Fibroblast of the aortic adventitia (primary cell): ENCODE data around the gene SLC35F3. TPM values are rescaled to one million over a fixed set of nuclear protein-coding genes. Genes with fewer than 3 reads are reported as not detected.
"Not testable (repeated sequence)": the region's sequence is repeated elsewhere in the genome, so short reads cannot be mapped to it uniquely, and the experiment has no call there.

Experiments
- DNase-seq: peaks from one replicate; pipeline ENCODE4 v3.0.0-alpha.2; 2010; ENCODE audit warnings: low read depth
- H3K4me3 ChIP-seq: 2 replicates; pipeline ENCODE4 v1.5.1; 2011; ENCODE audit warnings: low read depth, mild to moderate bottlenecking, control low read depth, low read length, moderate library complexity
- CTCF ChIP-seq: IDR thresholded peaks from 2 replicates; pipeline ENCODE4 v1.5.1; 2011; ENCODE audit warnings: mild to moderate bottlenecking, low read length, control low read depth, inconsistent platforms; ENCODE audit not compliant: insufficient read depth
- total RNA-seq: library from RNA; depleted of rRNA; stranded (reverse); fragments of >200 nt; gene quantifications from 2 replicates; pipeline ENCODE4 v1.2.3, GENCODE V29; 2012; ENCODE audit warnings: low replicate concordance

SLC35F3 gene
- total RNA-seq, 1 donor = not detected

DNA sequence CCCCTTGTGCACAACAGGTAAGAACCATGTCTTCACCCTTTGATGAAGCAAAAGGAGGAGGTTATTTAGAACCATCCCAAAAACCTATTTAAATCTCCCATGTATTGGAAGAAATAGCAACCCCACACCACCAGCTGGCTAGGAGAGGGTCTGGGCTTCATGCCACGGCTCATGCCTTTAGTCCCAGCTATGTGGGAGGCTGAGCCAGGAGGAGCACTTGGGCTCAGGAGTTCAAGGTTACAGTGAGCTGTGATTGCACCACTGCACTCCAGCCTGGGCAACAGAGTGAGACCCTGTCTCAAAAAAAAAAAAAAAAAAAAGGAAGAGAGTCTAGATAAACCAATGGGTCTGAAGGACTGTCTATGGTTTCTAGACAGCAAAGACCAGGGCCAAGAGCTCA is 270.9 kb downstream of the SLC35F3 start:
- no peak for TF ChIP-seq CTCF
- no peak overlapping the region for H3K4me3 ChIP-seq
- DNase-seq = no peak

DNA sequence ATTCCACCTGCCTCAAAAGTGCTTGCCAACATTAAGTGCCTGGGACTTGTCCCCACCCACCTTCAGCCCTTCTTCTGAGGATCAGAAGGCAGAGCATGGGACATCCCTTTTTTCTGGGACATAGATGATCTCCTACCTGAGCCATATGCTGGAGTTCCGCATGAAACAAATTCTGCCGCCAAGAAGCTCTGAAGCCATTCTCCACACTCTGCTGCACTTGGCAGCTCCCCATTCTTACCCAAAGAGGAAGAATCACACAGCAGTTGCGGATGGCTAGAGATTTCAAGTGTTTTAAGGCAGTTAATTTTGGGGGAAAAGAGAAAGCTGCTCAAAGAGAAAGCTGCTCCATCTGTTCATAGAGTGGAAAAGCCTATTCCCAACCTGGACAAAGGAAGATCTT is 271.5 kb downstream of the SLC35F3 start:
- TF ChIP-seq CTCF = no peak
- DNase-seq = no peak
- no peak overlapping the region for H3K4me3 ChIP-seq

GRCh38 chr1:234176847-234177246 is 272.4 kb downstream of the SLC35F3 start:
- not testable (repeated sequence) for DNase-seq, H3K4me3 ChIP-seq

- TF ChIP-seq CTCF = no peak
- H3K4me3 ChIP-seq = no peak overlapping the region
- no peak for DNase-seq
Measured at GRCh38 chr1:234185438-234185837, 281.0 kb downstream of the SLC35F3 start.

- H3K4me3 ChIP-seq = no peak overlapping the region
- peak; percentile 6 for DNase-seq
- no peak for TF ChIP-seq CTCF
Measured at GRCh38 chr1:234186037-234186688, 281.7 kb downstream of the SLC35F3 start.

- H3K4me3 ChIP-seq = no peak overlapping the region
- TF ChIP-seq CTCF = no peak
- DNase-seq = no peak
Measured at GRCh38 chr1:234188454-234188792, 283.9 kb downstream of the SLC35F3 start.

DNA sequence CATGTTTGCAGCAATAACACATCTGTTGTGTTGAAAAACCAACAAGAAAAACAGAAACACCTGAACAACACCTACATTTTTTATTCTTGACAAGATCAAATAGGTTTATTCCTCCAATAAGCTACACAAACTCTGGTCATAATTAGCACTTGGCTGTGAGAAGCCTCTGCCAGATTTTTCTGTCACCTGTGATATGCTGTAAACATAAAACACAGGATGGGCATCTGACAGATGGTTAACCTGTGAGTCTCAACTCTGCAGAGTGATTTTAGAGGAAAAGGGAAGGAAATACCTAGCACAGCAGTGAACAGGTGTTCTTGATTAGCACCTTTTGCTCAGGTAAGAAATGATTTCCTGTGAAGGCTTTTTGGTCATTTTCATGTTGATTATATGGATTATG is 293.4 kb downstream of the SLC35F3 start:
- no peak for TF ChIP-seq CTCF
- no peak for DNase-seq
- H3K4me3 ChIP-seq = no peak overlapping the region
